SIG-M5 (cell line): ENCODE measurements around the gene NIPAL4.
A peak's percentile ranks its signal among the peaks of the same experiment; 100 is the strongest.
"Not testable (repeated sequence)": the region's sequence is repeated elsewhere in the genome, so short reads cannot be mapped to it uniquely, and the experiment has no call there.

Experiments
- DNase-seq: peaks from one replicate; lab custom pipeline; 2025; lab: John Stamatoyannopoulos, UW

NIPAL4 gene

GRCh38 chr5:157463621-157464518 lies 3.9 kb downstream of the NIPAL4 start:
- no peak for DNase-seq

DNA sequence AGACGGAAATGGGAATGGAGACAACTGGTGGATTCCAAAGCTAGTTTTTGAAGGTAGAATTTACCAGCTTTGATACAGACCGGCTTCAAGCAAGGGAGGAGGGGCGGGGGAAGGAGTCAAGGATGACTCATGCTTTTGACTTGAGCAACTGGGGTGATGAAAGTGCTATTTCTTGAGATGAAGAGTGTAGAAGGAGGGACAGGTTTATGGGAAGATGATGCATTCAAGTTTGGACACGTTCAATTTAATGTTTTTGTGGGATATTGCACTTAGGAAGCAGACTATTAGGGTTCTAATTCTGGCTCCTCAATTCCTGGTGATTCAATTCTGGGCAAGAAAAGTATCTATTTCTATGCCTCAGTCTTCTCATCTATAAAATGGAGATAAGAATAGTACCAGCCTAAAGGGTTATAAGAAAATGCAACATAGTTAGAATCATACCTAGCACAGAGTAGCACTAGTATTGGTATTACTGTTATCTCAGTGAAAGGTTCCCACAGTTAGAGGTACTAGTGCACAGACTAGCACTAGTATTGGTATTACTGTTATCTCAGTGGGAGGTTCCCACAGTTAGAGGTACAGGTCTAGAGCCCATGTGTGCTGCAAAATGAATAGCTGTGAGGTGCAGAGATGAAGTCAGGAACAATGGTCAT lies 4.6 kb downstream of the NIPAL4 start:
- DNase-seq = peak; percentile 64

DNA sequence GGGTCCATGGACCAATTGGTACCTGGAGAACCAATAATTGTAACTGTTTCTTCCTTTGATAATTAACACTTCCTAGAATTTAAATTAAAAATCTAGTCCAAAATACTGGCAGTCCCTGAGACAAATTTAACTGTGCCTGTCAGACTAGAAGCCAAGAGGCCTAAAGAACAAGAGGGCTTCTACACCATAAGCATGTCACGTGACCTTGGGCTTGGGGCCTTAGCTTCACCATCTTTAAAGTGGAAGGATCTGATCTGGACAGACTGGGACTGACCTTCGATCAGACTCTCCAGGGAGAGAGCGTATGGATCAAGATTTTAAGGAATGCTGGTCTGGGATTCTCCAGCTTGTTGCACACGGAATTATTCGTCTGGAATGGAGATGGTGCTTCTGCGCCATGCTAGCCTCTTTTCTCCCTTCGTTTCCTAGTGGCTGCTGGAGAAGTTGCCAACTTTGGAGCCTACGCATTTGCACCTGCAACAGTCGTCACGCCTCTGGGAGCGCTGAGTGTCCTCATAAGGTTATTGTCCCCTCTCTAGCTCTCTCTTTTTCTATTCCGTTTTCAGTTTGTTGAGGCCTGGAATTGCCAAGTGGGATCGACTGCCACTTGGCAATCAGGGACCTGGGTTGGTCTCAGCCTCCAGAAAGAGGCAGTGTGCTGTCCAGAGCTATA lies 8.4 kb downstream of the NIPAL4 start:
- no peak for DNase-seq

GRCh38 chr5:157469073-157469472 lies 9.1 kb downstream of the NIPAL4 start:
- no peak for DNase-seq

DNA sequence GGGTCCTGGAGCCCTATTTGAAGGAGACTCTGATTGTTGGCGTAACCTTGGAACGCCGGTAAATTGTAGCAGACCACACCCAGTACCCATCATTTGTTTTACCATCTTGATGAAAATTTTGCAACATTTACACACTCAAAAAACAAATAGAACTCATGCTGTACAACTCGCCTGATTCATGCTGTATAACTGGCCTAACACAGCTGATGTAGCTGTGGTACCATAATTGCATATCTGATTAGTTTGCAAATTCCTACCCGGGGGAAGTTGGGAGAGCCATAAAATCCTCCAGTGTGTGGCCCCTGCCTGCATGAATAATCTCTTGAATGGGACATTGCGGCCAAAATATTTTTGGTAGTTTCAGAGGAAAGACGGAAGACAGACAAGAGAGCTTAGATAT lies 9.7 kb downstream of the NIPAL4 start:
- DNase-seq = no peak

DNA sequence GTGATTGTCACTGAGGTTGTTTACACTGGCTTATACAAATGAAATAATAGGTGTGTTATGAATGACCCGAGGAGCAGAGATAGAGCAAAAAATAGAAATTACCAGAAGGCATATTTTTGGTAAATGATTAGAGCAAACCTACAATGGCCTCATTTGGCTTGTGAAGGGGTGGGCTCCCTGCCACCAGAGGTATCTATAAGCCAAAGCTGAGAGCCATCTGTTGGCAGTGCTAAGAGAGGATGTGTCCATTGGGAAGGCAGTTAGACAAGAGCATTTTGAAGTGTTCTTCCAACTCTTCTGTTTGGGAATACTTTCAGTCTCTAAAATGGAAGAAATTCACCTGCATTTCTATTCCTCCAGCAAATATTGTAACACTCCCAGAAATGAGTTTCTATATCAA lies 10.6 kb downstream of the NIPAL4 start:
- DNase-seq = no peak

DNA sequence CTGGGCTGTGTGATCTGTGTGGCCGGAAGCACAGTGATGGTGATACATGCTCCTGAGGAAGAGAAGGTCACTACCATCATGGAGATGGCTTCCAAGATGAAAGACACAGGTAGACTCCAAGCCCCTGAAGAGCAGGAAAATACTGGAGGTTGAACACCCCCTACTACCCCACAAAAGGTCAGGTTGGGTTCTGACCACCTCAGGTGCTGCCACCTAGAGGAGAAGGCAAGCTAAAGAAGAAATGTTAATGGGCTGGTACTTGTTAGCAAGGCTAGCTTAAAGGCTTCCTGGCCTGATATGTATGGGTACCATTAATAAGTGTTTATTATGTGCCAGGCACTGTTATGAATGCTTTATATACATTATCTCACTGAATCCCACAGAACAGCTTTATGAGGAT lies 11.7 kb downstream of the NIPAL4 start:
- DNase-seq = no peak

DNA sequence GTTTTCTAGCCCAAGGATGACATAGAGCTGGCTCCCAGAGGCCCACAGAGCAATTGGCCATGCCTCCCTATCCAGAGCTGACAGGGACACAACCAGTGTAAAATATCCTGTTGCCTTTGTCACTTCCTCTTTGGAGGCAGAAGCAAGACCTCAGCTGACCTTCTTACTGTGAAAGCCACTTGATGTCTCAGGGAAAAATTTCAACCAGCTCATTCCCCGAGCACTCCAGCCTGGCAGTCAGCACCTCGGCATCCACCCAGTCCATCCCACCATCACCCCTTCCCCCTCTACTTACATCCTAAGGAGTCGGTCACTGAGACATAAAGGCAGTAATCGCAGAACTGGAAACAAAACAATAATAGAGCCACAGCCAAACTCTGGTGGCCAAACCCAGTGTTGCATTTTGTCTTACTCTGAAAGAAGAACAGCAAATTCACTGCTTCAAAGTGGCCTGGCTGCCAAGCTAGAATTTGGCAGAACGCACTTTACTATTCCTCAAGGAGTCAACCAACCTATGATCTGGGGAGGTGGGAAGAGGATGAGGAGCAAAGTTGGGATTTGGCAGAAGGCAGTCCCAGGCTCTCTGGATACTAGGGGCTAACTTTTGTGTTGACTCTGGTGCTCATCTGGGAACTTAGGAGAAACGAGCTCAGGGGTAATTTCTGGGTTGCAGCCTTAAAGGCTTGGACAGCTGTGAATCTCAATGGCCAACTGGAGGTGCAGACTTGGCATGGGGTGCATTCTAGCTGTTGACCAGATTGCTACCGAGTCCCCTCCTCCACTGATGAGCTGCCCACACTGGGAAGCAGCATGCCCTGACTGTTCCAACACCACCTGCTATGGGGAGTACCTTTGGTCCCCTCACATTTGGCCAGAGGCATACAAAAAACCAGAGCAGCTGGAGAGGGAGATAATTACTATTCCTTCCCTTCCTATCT lies 13.6 kb downstream of the NIPAL4 start:
- DNase-seq = no peak

GRCh38 chr5:157475432-157475831 lies 15.4 kb downstream of the NIPAL4 start:
- no peak for DNase-seq

GRCh38 chr5:157476702-157477408 lies 16.8 kb downstream of the NIPAL4 start:
- DNase-seq = no peak

- no peak for DNase-seq
Observed at GRCh38 chr5:157477814-157478494, 17.9 kb downstream of the NIPAL4 start.

DNA sequence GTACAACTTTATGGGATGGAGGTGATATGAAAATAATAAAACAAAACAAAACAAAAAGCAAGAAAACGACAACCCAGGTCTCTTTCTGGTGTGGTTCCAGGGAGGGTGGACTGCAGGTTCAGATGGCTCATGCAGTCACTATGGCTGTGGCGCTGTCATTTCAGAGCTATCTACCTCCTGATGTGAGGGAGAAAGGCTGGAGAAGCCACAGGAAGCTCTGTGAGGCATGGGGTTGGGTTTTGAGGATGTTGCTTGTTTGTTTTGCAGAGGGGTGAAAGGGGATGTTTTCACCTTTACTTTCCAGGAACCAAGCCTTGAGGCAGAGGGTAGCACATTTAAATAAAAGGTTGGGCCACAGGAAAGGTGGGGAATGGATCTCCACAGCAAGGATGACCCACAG lies 18.7 kb downstream of the NIPAL4 start:
- no peak for DNase-seq

DNA sequence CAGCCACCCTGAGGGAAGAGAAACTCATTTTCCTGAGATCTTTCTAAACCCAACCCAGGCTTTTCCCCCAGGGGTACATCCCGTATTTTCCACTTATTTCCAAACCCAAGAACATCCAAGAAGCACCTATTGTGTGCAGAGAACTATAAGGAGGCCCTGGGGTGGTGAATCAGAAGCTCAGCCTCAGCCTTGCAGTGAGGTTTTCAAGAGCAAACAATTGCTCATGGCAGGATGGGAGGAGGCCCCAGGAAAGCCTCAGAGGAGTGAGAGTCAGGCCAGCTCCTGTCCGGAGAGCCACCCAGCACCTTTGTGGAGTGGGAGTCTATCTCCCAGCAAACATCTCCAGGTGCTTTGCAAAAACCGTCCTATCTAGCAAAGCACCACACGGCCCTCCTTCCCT lies 19.2 kb downstream of the NIPAL4 start:
- DNase-seq = no peak

- no peak for DNase-seq
Observed at GRCh38 chr5:157479612-157480510, 19.8 kb downstream of the NIPAL4 start.

DNA sequence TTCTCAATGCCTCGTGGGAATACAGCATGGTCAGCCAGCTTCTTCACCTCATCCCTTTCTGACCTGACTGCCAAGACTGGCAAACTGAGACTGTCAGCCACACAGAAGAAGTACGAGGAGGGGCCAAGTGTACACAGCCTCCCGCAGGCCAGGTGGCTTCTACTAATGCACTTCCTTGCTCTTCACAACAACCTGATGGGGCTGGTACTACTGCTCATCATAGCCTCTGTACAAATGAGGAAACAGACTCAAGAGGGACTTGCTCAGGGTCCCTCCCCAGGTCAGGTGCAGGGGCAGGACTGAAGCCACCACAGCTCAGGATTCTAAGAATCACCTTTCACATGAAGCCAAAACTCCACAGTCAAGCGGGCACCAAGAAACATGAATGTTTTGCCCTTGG lies 21.3 kb downstream of the NIPAL4 start:
- DNase-seq = no peak

DNA sequence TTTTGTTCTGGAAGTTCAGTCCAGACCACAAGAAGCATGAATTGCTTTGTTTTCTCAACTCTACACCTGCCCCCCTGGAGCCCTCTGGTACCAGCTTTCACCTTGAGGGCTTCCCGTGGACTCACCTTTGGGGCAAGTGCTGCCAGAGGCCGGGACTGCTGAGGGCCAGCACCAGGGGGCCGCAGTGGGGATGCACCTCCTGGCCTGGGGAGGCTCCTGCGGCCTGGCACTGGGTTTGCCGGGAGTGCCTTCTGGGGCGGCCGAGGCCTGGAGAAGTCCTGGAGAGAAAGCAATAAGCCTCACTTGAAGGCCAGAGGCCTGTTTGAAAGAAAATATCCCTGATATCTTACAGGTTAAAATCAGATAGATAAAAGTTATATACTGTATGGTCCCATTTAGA lies 21.7 kb downstream of the NIPAL4 start:
- no peak for DNase-seq

- DNase-seq = not testable (repeated sequence)
Observed at GRCh38 chr5:157482702-157483101, 22.7 kb downstream of the NIPAL4 start.

DNA sequence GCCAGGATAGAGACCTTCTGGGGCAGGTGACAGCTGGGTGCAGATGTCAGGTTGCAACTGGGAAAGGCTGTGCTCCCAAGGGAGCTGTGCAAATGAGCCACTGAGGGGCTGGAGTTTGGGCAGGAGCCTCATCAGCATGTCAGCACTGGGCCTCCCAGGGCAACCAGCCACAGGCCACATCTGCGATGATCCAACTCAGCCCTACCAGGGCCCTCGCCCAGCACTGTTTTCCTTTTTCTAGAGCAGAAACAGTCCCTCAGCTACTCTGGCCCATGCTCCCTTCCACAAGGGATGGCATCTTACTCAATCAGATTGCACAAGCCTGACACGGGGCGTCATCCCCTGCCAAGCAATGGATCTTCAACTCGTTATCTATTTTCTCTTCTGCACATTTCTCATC lies 24.8 kb downstream of the NIPAL4 start:
- peak; percentile 15 for DNase-seq

GRCh38 chr5:157485340-157485739 lies 25.3 kb downstream of the NIPAL4 start:
- DNase-seq = no peak

- DNase-seq = no peak
Observed at GRCh38 chr5:157485811-157486210, 25.8 kb downstream of the NIPAL4 start.
